ENCODE data around the gene NUDT15. TPM values are rescaled to one million over a fixed set of nuclear protein-coding genes. Genes with fewer than 3 reads are reported as not detected.

The NUDT15 gene
- total RNA-seq (10 to 100 TPM in 1 of 2 donors, 1 to 10 TPM in 1; 8.6 to 11.6 TPM), polyA plus RNA-seq (10 to 100 TPM; 10.3 to 15.4 TPM)
- long read RNA-seq, donor 1, transcript NUDT15-201 (3 exons, 2,098 nt) = major isoform, 11 of 11 reads
- long read RNA-seq, donor 1, partial matches to known transcripts = 0 of 11 reads
- long read RNA-seq, donor 1, other reads (novel, unspliced or antisense) = 0 of 11 reads
- long read RNA-seq, donor 2, partial matches to known transcripts = 0 of 2 reads
- long read RNA-seq, donor 2, other reads (novel, unspliced or antisense) = 0 of 2 reads
- long read RNA-seq, donor 3, transcript NUDT15-201 (3 exons, 2,098 nt) = major isoform, 5 of 5 reads
- long read RNA-seq, donor 3, partial matches to known transcripts = 0 of 5 reads
- long read RNA-seq, donor 3, other reads (novel, unspliced or antisense) = 0 of 5 reads
- long read RNA-seq, donor 4, partial matches to known transcripts = 13 of 16 reads
- long read RNA-seq, donor 4, other reads (novel, unspliced or antisense) = 0 of 16 reads
- long read RNA-seq, donor 5, transcript NUDT15-201 (3 exons, 2,098 nt) = major isoform, 14 of 14 reads
- long read RNA-seq, donor 5, partial matches to known transcripts = 0 of 14 reads
- long read RNA-seq, donor 5, other reads (novel, unspliced or antisense) = 0 of 14 reads

GRCh38 chr13:48037346-48038173 is at the start of gene NUDT15:
Gene NUDT15, plus strand, starts transcription at chr13:48037726. Its CDS starts 21 bp downstream, at chr13:48037747.
- Histone ChIP-seq H3K4me3 (peak within 1 kb of the TSS; percentile 62), H3K27me3 (ENCODE audit: control insufficient read depth in 3 of 3, insufficient read depth in 3 of 3, low read length in 2 of 3) (no peaks in the 10 kb centered on the region), H3K9me3 (ENCODE audit: control insufficient read depth in 4 of 4, insufficient read depth in 3 of 4, low read length in 3 of 4) (no peaks in the 10 kb centered on the region), H3K27ac (ENCODE audit: low read depth in 1 of 2, low read length in 1 of 2) (peak within 1 kb of the TSS; percentile 93 to 96), H3K4me1 (ENCODE audit: control insufficient read depth in 5 of 5, insufficient read depth in 5 of 5, low read length in 5 of 5) (peaks cover 0 to 15% (median 2%) of the 10 kb centered on the region in 5 donors), H3K9ac (ENCODE audit: insufficient read depth in 1 of 2, low read length in 2 of 2) (peak within 1 kb of the TSS; percentile 89 to 98), H3K36me3 (ENCODE audit: control insufficient read depth in 4 of 4, insufficient read depth in 4 of 4, low read length in 4 of 4) (peaks cover 3 to 17% (median 6%) of the 10 kb centered on the region in 4 donors)
- TF ChIP-seq, protein P1, sequence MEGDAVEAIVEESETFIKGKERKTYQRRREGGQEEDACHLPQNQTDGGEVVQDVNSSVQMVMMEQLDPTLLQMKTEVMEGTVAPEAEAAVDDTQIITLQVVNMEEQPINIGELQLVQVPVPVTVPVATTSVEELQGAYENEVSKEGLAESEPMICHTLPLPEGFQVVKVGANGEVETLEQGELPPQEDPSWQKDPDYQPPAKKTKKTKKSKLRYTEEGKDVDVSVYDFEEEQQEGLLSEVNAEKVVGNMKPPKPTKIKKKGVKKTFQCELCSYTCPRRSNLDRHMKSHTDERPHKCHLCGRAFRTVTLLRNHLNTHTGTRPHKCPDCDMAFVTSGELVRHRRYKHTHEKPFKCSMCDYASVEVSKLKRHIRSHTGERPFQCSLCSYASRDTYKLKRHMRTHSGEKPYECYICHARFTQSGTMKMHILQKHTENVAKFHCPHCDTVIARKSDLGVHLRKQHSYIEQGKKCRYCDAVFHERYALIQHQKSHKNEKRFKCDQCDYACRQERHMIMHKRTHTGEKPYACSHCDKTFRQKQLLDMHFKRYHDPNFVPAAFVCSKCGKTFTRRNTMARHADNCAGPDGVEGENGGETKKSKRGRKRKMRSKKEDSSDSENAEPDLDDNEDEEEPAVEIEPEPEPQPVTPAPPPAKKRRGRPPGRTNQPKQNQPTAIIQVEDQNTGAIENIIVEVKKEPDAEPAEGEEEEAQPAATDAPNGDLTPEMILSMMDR (IDR thresholded peaks at IDR 0.05; ENCODE audit: control extremely low read depth, extremely low read depth) = peak; percentile 89
- 0% methylated on average over 81 to 82 of the region's 82 CpGs for WGBS, 2 donors
- DNase-seq (peak; percentile 96 to 99 (median 98)), ATAC-seq (ENCODE audit: insufficient read depth, low FRiP score) (peak; percentile 99)

GRCh38 chr13:47990427-47990826 is 47.1 kb upstream of the NUDT15 start:
- no peak for DNase-seq
- 45 to 90% methylated on average over 1 of the region's 1 CpG for WGBS, 2 donors
- TF ChIP-seq, protein P1 (IDR thresholded peaks at IDR 0.05; ENCODE audit: control extremely low read depth, extremely low read depth) = no peak
- Histone ChIP-seq H3K4me3 (no peak overlapping the region), H3K9me3 (ENCODE audit: control insufficient read depth in 4 of 4, insufficient read depth in 3 of 4, low read length in 3 of 4) (no peaks in the 10 kb centered on the region), H3K27me3 (ENCODE audit: control insufficient read depth in 3 of 3, insufficient read depth in 3 of 3, low read length in 2 of 3) (no peaks in the 10 kb centered on the region), H3K36me3 (ENCODE audit: control insufficient read depth in 4 of 4, insufficient read depth in 4 of 4, low read length in 4 of 4) (peaks cover 0 to 41% (median 14%) of the 10 kb centered on the region in 4 donors), H3K4me1 (ENCODE audit: control insufficient read depth in 5 of 5, insufficient read depth in 5 of 5, low read length in 5 of 5) (peaks cover 0 to 9% (median 0%) of the 10 kb centered on the region in 5 donors), H3K9ac (ENCODE audit: insufficient read depth in 1 of 2, low read length in 2 of 2) (no peak overlapping the region), H3K27ac (ENCODE audit: low read depth in 1 of 2, low read length in 1 of 2) (no peak overlapping the region)
- ATAC-seq (ENCODE audit: insufficient read depth, low FRiP score) = no peak

GRCh38 chr13:47990920-47991466 is 46.5 kb upstream of the NUDT15 start:
- Histone ChIP-seq H3K36me3 (ENCODE audit: control insufficient read depth in 4 of 4, insufficient read depth in 4 of 4, low read length in 4 of 4) (peaks cover 0 to 35% (median 14%) of the 10 kb centered on the region in 4 donors), H3K9ac (ENCODE audit: insufficient read depth in 1 of 2, low read length in 2 of 2) (no peak overlapping the region), H3K4me3 (no peak overlapping the region), H3K9me3 (ENCODE audit: control insufficient read depth in 4 of 4, insufficient read depth in 3 of 4, low read length in 3 of 4) (no peaks in the 10 kb centered on the region), H3K4me1 (ENCODE audit: control insufficient read depth in 5 of 5, insufficient read depth in 5 of 5, low read length in 5 of 5) (peaks cover 0 to 9% (median 0%) of the 10 kb centered on the region in 5 donors), H3K27me3 (ENCODE audit: control insufficient read depth in 3 of 3, insufficient read depth in 3 of 3, low read length in 2 of 3) (no peaks in the 10 kb centered on the region), H3K27ac (ENCODE audit: low read depth in 1 of 2, low read length in 1 of 2) (peak overlapping the region in 1 of 2 donors; percentile 0)
- TF ChIP-seq, protein P1 (IDR thresholded peaks at IDR 0.05; ENCODE audit: control extremely low read depth, extremely low read depth) = no peak
- WGBS, 2 donors = 96 to 100% methylated on average over 2 of the region's 2 CpGs
- DNase-seq (no peak), ATAC-seq (ENCODE audit: insufficient read depth, low FRiP score) (no peak)
